Adrenal gland (tissue), 12 donors: ENCODE results near the gene MKLN1. TPM values are rescaled to one million over a fixed set of nuclear protein-coding genes. Genes with fewer than 3 reads are reported as not detected.

ENCODE experiments used
- DNase-seq, 7 donors: peaks; one replicate each; pipeline ENCODE4 v3.0.0-alpha.2; 2019 to 2020
- H3K27ac ChIP-seq, 5 donors: fragments of 200-600 bp; sonication (generic) in 4 of 5; 1 replicate in 3 of 5; 2 replicates in 2 of 5; pipeline versions ENCODE4 v1.5.1 to v1.8.0; 2016 to 2020; ENCODE audit warnings: mild to moderate bottlenecking in 1 of 5
- H3K27me3 ChIP-seq: fragments of 200-600 bp; 2 replicates; pipeline ENCODE4 v1.8.0; 2021
- H3K36me3 ChIP-seq, 2 donors: fragments of 200-600 bp; replicated peaks in 1 of 2; 1 replicate in 1 of 2; 2 replicates in 1 of 2; pipeline versions ENCODE4 v1.5.1 to v1.8.0; 2018 to 2022
- H3K4me1 ChIP-seq, 2 donors: fragments of 200-600 bp; replicated peaks in 1 of 2; 1 replicate in 1 of 2; 2 replicates in 1 of 2; pipeline versions ENCODE4 v1.5.1 to v1.8.0; 2018 to 2021
- H3K4me3 ChIP-seq, 4 donors: fragments of 200-600 bp; sonication (generic) in 3 of 4; one replicate each; pipeline ENCODE4 v1.5.1; 2016 to 2018
- H3K9me3 ChIP-seq, 3 donors: fragments of 200-600 bp; sonication (generic) in 1 of 3; replicated peaks in 1 of 3; 1 replicate in 2 of 3; 2 replicates in 1 of 3; pipeline versions ENCODE4 v1.5.1 to v1.8.0; 2016 to 2021
- CTCF ChIP-seq, 6 experiments: fragments of 450-650 bp in 4 of 6; fragments of 200-600 bp in 2 of 6; sonication (generic) in 1 of 6; IDR thresholded peaks; 1 replicate in 5 of 6; 2 replicates in 1 of 6; pipeline versions ENCODE4 v1.5.1 to v1.8.0; 2016 to 2021; ENCODE audit warnings: antibody characterized with exemption in 6 of 6, mild to moderate bottlenecking in 2 of 6, moderate library complexity in 1 of 6
- POLR2A ChIP-seq, 2 donors: fragments of 450-650 bp; IDR thresholded peaks; one replicate each; pipeline ENCODE4 v1.6.1; 2017; ENCODE audit warnings: antibody characterized with exemption in 2 of 2, mild to moderate bottlenecking in 2 of 2, moderate library complexity in 1 of 2
- WGBS, 4 donors: extraction: QIAGEN DNeasy Blood & Tissue Kit in 2 of 4; methylation state at CpG; one replicate each; pipeline versions ENCODE4 v1.1.5 to v1.1.7; 2013 to 2017; 5-methylcytosine and 5-hydroxymethylcytosine counted together
- intact Hi-C, 2 donors: fragments of 100-400 bp; cut with DNase I; formaldehyde crosslinking; loops; one replicate each; pipeline versions ENCODE4 v1.14.1 to v1.15.0; 2022 to 2023
- polyA plus RNA-seq, 3 donors: library from polyadenylated mRNA; stranded (reverse); fragments of 200-250 nt in 2 of 3; fragments of 350-450 nt in 1 of 3; fragmentation: Illumina TruSeq in 1 of 3; extraction: RNeasy Lipid Tissue Mini Kit (QIAGEN cat#74804) in 1 of 3; gene quantifications; one replicate each; pipeline ENCODE4 v1.2.3, GENCODE V29; 2013 to 2014
- total RNA-seq, 9 donors: library from RNA; depleted of rRNA in 4 of 9; stranded (reverse); fragments of >200 nt in 4 of 9; fragments of 120-200 nt in 1 of 9; fragmentation: NEBNext Ultra II Directional in 1 of 9; extraction: Animal tissue kit (Norgen Biotek cat#: 25700) in 1 of 9; gene quantifications; one replicate each; pipeline versions ENCODE4 v1.1.0 to v1.2.4, GENCODE V29; 2013 to 2023
- donor health status: healthy with polysubstance abuse.
- donor health status: Bipolar disorder and iron deficiency.
- donor health status: DM: yes; HTN: yes; CAD: no.
- donor health status: DM: no; HTN: no; CAD: no.
- donor health status: DM: no; HTN: no; CAD: no.
- donor health status: DM: yes; HTN: yes; CAD: no.

The MKLN1 gene
- total and polyA plus RNA-seq, 12 donors, result 20.7 to 81.2 (median 55.2) TPM

GRCh38 chr7:131307627-131308026 is 20.0 kb upstream of the MKLN1 start:
- 93 to 100% (median 99%) methylated on average over 1 of the region's 1 CpG for WGBS, 4 donors
- Histone ChIP-seq H3K27ac (no peak overlapping the region), H3K4me1 (no peaks in the 10 kb centered on the region), H3K27me3 (no peaks in the 10 kb centered on the region), H3K36me3 (no peaks in the 10 kb centered on the region), H3K4me3 (no peak overlapping the region), H3K9me3 (no peaks in the 10 kb centered on the region)
- DNase-seq, result no peak
- TF ChIP-seq CTCF (IDR thresholded peaks at IDR 0.05) (no peak), POLR2A (IDR thresholded peaks at IDR 0.05) (no peak)
- intact Hi-C loops, result loop anchor here in 1 of 2 donors (10.0 kb wide), 1 partner anchor 203 kb away; no protein-coding TSS in a partner anchor

- intact Hi-C loops, result no loop called here
Observed at GRCh38 chr7:131312838-131313237, 14.8 kb upstream of the MKLN1 start.

GRCh38 chr7:131320603-131321002 is 7.1 kb upstream of the MKLN1 start:
- Histone ChIP-seq H3K9me3 (no peaks in the 10 kb centered on the region), H3K27me3 (no peaks in the 10 kb centered on the region), H3K36me3 (no peaks in the 10 kb centered on the region), H3K4me1 (peaks cover 0 to 2% of the 10 kb centered on the region in 2 donors), H3K27ac (no peak overlapping the region), H3K4me3 (no peak overlapping the region)
- DNase-seq, result no peak
- TF ChIP-seq POLR2A (IDR thresholded peaks at IDR 0.05) (no peak), CTCF (IDR thresholded peaks at IDR 0.05) (no peak)
- intact Hi-C loops, result no loop called here

More at GRCh38 chr7:131312838-131313237, 14.8 kb upstream of the MKLN1 start:
- H3K27ac ChIP-seq, result no peak overlapping the region
- H3K36me3 ChIP-seq, result no peaks in the 10 kb centered on the region
- TF ChIP-seq POLR2A (IDR thresholded peaks at IDR 0.05) (no peak), CTCF (IDR thresholded peaks at IDR 0.05) (no peak)
- no peak for DNase-seq
- H3K27me3 ChIP-seq, result no peaks in the 10 kb centered on the region
- 54 to 64% (median 57%) methylated on average over 1 of the region's 1 CpG for WGBS, 4 donors
- no peaks in the 10 kb centered on the region for H3K9me3 ChIP-seq
- no peaks in the 10 kb centered on the region for H3K4me1 ChIP-seq
- H3K4me3 ChIP-seq, result no peak overlapping the region

GRCh38 chr7:131321656-131322055 is 6.0 kb upstream of the MKLN1 start:
- intact Hi-C loops, result no loop called here
- TF ChIP-seq POLR2A (IDR thresholded peaks at IDR 0.05), result no peak
- no peaks in the 10 kb centered on the region for H3K27me3 ChIP-seq
- H3K4me1 ChIP-seq, result peaks cover 0 to 10% of the 10 kb centered on the region in 2 donors
- H3K4me3 ChIP-seq, result no peak overlapping the region
- H3K27ac ChIP-seq, result no peak overlapping the region
- no peaks in the 10 kb centered on the region for H3K36me3 ChIP-seq
- H3K9me3 ChIP-seq, result no peaks in the 10 kb centered on the region
- DNase-seq, result no peak

- DNase-seq, result no peak
- Histone ChIP-seq H3K27me3 (no peaks in the 10 kb centered on the region), H3K4me1 (peaks cover 3 to 14% of the 10 kb centered on the region in 2 donors), H3K9me3 (no peaks in the 10 kb centered on the region), H3K27ac (no peak overlapping the region), H3K36me3 (no peaks in the 10 kb centered on the region), H3K4me3 (no peak overlapping the region)
- WGBS, 4 donors, result 86 to 97% (median 89%) methylated on average over 1 of the region's 1 CpG
- intact Hi-C loops, result no loop called here
- TF ChIP-seq POLR2A (IDR thresholded peaks at IDR 0.05) (no peak), CTCF (IDR thresholded peaks at IDR 0.05) (no peak)
Observed at GRCh38 chr7:131322061-131322460, 5.6 kb upstream of the MKLN1 start.
